ENCODE data around the gene ZNF236. TPM values are rescaled to one million over a fixed set of nuclear protein-coding genes. Genes with fewer than 3 reads are reported as not detected.

Gene ZNF236
- total RNA-seq, 6 experiments from 2014 or later: 3.8 to 7.6 (median 5.8) TPM

GRCh38 chr18:76955524-76956170 lies 133.3 kb downstream of the ZNF236 start:
- DNase-seq (peak; percentile 88 to 95 (median 93)), ATAC-seq (peak; percentile 83 to 86 (median 84))
- no peaks in the 10 kb centered on the region for H3K27me3 ChIP-seq
- TF ChIP-seq POLR2A (IDR thresholded peaks at IDR 0.05): no peak
- TF ChIP-seq CTCF (IDR thresholded peaks at IDR 0.05): no peak
- peaks cover 0 to 44% (median 15%) of the 10 kb centered on the region in 4 donors for H3K4me1 ChIP-seq
- peaks cover 0 to 4% (median 0%) of the 10 kb centered on the region in 4 donors for H3K36me3 ChIP-seq
- peak overlapping the region in 1 of 3 donors; percentile 11 for H3K4me3 ChIP-seq
- intact Hi-C loops (cut with DNase I): no loop called here
- no peaks in the 10 kb centered on the region for H3K9me3 ChIP-seq
- 27% methylated on average over 14 of the region's 28 CpGs for WGBS (ENCODE audit: insufficient coverage, low coverage, low lambda C conversion rate, missing lambda C conversion rate)
- H3K27ac ChIP-seq: peak overlapping the region in 2 of 3 donors; percentile 41 to 78

GRCh38 chr18:76956648-76957047 lies 134.3 kb downstream of the ZNF236 start:
- ATAC-seq: no peak
- 100% methylated on average over 2 of the region's 11 CpGs for WGBS (ENCODE audit: insufficient coverage, low coverage, low lambda C conversion rate, missing lambda C conversion rate)
- no peak for DNase-seq
- TF ChIP-seq POLR2A (IDR thresholded peaks at IDR 0.05): no peak
- no peak for TF ChIP-seq CTCF (IDR thresholded peaks at IDR 0.05)
- Histone ChIP-seq H3K36me3 (peaks cover 0 to 7% (median 0%) of the 10 kb centered on the region in 4 donors), H3K27ac (peak overlapping the region in 1 of 3 donors; percentile 41), H3K27me3 (no peaks in the 10 kb centered on the region), H3K4me1 (peaks cover 0 to 44% (median 15%) of the 10 kb centered on the region in 4 donors), H3K4me3 (no peak overlapping the region), H3K9me3 (no peaks in the 10 kb centered on the region)
- intact Hi-C loops (cut with DNase I): no loop called here

DNA sequence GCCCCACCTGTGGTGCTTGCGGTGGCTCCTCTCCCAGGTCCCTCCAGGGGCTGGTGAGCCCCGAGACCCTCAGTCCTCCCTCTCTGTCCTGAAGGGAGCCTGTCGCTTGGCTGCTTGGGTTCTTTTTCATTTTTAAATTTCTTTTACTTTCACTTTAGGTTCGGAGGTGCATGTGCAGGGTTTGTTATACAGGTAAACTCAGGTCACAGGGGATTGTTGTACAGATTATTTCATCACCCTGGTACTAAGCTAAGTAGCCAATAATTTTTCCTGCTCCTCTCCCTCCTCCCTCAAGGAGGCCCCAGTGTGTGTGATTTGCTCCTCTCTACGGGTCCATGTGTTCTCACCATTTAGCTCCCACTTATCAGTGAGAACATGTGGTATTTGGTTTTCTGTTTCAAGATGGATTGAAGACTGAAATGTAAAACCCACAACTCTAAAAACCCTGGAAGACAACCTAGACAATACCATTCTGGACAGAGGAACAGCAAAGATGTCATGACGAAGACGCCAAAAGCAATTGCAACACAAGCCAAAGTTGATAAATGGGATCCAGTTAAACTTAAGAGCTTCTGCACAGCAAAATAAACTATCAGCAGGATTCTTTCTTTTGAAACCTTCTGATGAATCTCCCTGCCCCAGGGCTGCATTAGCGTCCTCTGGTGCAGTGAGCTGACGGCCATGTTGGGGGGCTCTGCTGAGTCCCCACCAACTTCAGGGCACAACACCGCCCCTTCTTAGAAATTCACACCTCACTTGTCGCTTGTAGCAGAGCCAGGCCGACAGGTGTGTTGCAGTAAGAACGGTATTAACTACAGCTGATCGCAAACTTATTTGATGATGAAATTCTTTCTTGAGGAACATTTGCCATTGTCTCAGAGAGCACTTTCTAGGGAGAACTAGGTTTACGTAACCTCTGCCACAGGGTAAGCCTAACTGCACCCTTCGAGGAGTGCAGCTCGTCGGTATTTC lies 135.3 kb downstream of the ZNF236 start:
- Histone ChIP-seq H3K4me3 (peak overlapping the region in 2 of 3 donors; percentile 19 to 26), H3K4me1 (peaks cover 0 to 41% (median 14%) of the 10 kb centered on the region in 4 donors), H3K27me3 (no peaks in the 10 kb centered on the region), H3K27ac (peak overlapping the region in 2 of 3 donors; percentile 41 to 66), H3K9me3 (no peaks in the 10 kb centered on the region), H3K36me3 (peaks cover 0 to 7% (median 2%) of the 10 kb centered on the region in 4 donors)
- TF ChIP-seq CTCF (IDR thresholded peaks at IDR 0.05) (no peak), POLR2A (IDR thresholded peaks at IDR 0.05) (no peak)
- DNase-seq: no peak
- intact Hi-C loops (cut with DNase I): no loop called here
- 62% methylated on average over 11 of the region's 18 CpGs for WGBS (ENCODE audit: insufficient coverage, low coverage, low lambda C conversion rate, missing lambda C conversion rate)
- ATAC-seq: peak in 3 of 4 donors; percentile 5 to 18 (median 15)

GRCh38 chr18:76958692-76959341 lies 136.5 kb downstream of the ZNF236 start:
- Histone ChIP-seq H3K9me3 (no peaks in the 10 kb centered on the region), H3K27ac (no peak overlapping the region), H3K4me1 (peaks cover 0 to 30% (median 9%) of the 10 kb centered on the region in 4 donors), H3K4me3 (no peak overlapping the region), H3K36me3 (peaks cover 0 to 7% (median 2%) of the 10 kb centered on the region in 4 donors), H3K27me3 (no peaks in the 10 kb centered on the region)
- intact Hi-C loops (cut with DNase I): no loop called here
- no peak for TF ChIP-seq POLR2A (IDR thresholded peaks at IDR 0.05)
- TF ChIP-seq CTCF (IDR thresholded peaks at IDR 0.05): no peak
- DNase-seq (no peak), ATAC-seq (peak in 3 of 4 donors; percentile 3 to 45 (median 32))
- 72% methylated on average over 7 of the region's 16 CpGs for WGBS (ENCODE audit: insufficient coverage, low coverage, low lambda C conversion rate, missing lambda C conversion rate)
